Hepatocyte (in vitro differentiated cells): ENCODE data around the gene CACNA2D4. TPM values are rescaled to one million over a fixed set of nuclear protein-coding genes. Genes with fewer than 3 reads are reported as not detected.

ENCODE experiments used
- DNase-seq: peaks from one replicate; pipeline ENCODE4 v3.0.0-alpha.2; 2016; ENCODE audit warnings: low spot score
- H2AFZ ChIP-seq: fragments of 200-600 bp; sonication (generic); 2 replicates; pipeline ENCODE4 v1.6.0; 2016; ENCODE audit warnings: antibody characterized with exemption, mild to moderate bottlenecking
- H3K27ac ChIP-seq: fragments of 200-600 bp; sonication (generic); 2 replicates; pipeline ENCODE4 v1.5.1; 2016; ENCODE audit warnings: mild to moderate bottlenecking
- H3K27me3 ChIP-seq: fragments of 200-600 bp; sonication (generic); 2 replicates; pipeline ENCODE4 v1.6.1; 2016
- H3K36me3 ChIP-seq: fragments of 200-600 bp; sonication (generic); replicated peaks from 2 replicates; pipeline ENCODE4 v1.5.1; 2016; ENCODE audit warnings: low read depth; ENCODE audit not compliant: insufficient read depth
- H3K4me1 ChIP-seq: fragments of 200-600 bp; sonication (generic); 2 replicates; pipeline ENCODE4 v1.5.1; 2016; ENCODE audit warnings: mild to moderate bottlenecking, moderate library complexity; ENCODE audit not compliant: insufficient read depth
- H3K4me2 ChIP-seq: fragments of 200-600 bp; sonication (generic); 2 replicates; pipeline ENCODE4 v1.6.0; 2016
- H3K4me3 ChIP-seq: fragments of 200-600 bp; sonication (generic); 2 replicates; pipeline ENCODE4 v1.5.1; 2016; ENCODE audit warnings: mild to moderate bottlenecking
- H3K79me2 ChIP-seq: fragments of 200-600 bp; sonication (generic); 2 replicates; pipeline ENCODE4 v1.6.0; 2017; ENCODE audit warnings: mild to moderate bottlenecking
- H3K9me2 ChIP-seq: fragments of 200-600 bp; sonication (generic); replicated peaks from 2 replicates; pipeline ENCODE4 v1.6.0; 2017; ENCODE audit warnings: mild to moderate bottlenecking; ENCODE audit not compliant: insufficient read depth
- H3K9me3 ChIP-seq: fragments of 200-600 bp; sonication (generic); 2 replicates; pipeline ENCODE4 v1.5.1; 2016; ENCODE audit warnings: low read depth, mild to moderate bottlenecking
- H4K20me1 ChIP-seq: fragments of 200-600 bp; sonication (generic); 2 replicates; pipeline ENCODE4 v1.6.0; 2016; ENCODE audit warnings: mild to moderate bottlenecking; ENCODE audit not compliant: insufficient read depth, poor library complexity, severe bottlenecking
- EZH2 ChIP-seq: fragments of 200-600 bp; sonication (generic); IDR thresholded peaks from 2 replicates; pipeline ENCODE4 v1.6.1; 2016; ENCODE audit warnings: antibody characterized with exemption, mild to moderate bottlenecking, borderline replicate concordance
- EZH2phosphoT487 ChIP-seq: fragments of 200-600 bp; sonication (generic); IDR thresholded peaks from one replicate; pipeline ENCODE4 v1.6.1; 2018; ENCODE audit warnings: antibody characterized with exemption, mild to moderate bottlenecking, low read depth, moderate library complexity; ENCODE audit not compliant: unreplicated experiment, severe bottlenecking
- WGBS: methylation state at CpG from one replicate; pipeline ENCODE4 v1.1.6; 2016; ENCODE audit warnings: low lambda C conversion rate; ENCODE audit errors: missing lambda C conversion rate; 5-methylcytosine and 5-hydroxymethylcytosine counted together
- polyA plus RNA-seq: library from polyadenylated mRNA; unstranded; fragments of >200 nt; fragmentation: Nextera tagmentation; extraction: Ambion mirVana; gene quantifications from 2 replicates; pipeline ENCODE4 v1.2.1, GENCODE V29; 2016
- total RNA-seq: library from RNA; depleted of rRNA; stranded (reverse); fragments of >200 nt; gene quantifications from 2 replicates; pipeline ENCODE4 v1.2.3, GENCODE V29; 2014
- TF ChIP-seq, protein P1 (sequence below): fragments of 200-600 bp; sonication (generic); IDR thresholded peaks from 2 replicates; pipeline ENCODE4 v1.5.1; 2016; ENCODE audit warnings: antibody characterized with exemption, mild to moderate bottlenecking; ENCODE audit not compliant: poor library complexity

Gene CACNA2D4
- total and polyA plus RNA-seq, 2 experiments from 2014 or later = 1.3 to 2.1 TPM

DNA sequence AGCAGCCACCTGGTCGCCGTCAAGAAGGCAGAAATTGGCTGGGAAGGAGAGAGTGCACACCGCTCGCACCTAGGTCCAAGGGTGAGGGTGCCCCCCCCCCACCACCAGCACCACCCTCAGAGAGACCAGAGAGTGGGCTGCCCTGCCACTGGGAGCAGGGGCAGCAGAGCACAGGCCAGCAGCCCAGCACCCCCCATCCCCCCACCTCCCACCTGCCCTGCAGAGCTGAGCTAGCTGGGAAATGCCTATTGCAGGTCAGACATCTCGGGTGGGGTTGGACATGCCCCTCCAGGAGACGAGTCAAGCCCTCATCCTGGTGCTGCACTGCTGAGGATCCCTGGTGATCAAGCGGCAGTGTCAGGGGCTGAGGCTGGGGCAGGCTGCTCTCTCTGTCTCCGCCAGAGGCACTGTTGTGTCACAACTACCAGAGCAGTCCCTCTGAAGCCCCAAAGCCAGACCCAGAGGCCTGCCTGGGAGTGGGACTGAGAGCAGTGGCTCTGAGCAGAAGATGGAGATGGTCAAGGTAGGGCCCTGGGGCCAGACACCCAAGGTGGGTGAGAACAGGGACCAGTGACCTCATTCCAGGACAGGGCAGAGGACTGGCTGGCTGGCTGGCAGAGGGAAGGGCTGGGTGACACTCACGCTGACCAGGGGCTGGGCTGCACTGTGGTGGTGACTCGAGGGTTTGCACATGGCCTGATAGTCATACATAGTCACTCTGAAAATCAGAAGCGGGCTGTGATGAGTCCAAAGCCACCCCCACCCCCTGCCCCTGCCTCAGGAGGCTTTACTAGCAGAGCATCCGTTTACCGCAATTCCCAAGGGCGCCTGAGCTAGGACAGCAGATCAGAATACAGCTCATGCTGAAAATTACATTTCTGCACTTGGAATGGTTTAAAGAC is 117.8 kb downstream of the CACNA2D4 start:
- Histone ChIP-seq H3K9me2 (no peaks in the 10 kb centered on the region), H3K4me3 (no peak overlapping the region), H3K27me3 (no peaks in the 10 kb centered on the region), H4K20me1 (no peaks in the 10 kb centered on the region), H2AFZ (no peak overlapping the region), H3K4me1 (peaks cover 3% of the 10 kb centered on the region), H3K27ac (no peak overlapping the region), H3K4me2 (no peak overlapping the region), H3K9me3 (no peaks in the 10 kb centered on the region), H3K36me3 (no peaks in the 10 kb centered on the region), H3K79me2 (no peaks in the 10 kb centered on the region)
- no peak for TF ChIP-seq EZH2
- TF ChIP-seq, protein P1, sequence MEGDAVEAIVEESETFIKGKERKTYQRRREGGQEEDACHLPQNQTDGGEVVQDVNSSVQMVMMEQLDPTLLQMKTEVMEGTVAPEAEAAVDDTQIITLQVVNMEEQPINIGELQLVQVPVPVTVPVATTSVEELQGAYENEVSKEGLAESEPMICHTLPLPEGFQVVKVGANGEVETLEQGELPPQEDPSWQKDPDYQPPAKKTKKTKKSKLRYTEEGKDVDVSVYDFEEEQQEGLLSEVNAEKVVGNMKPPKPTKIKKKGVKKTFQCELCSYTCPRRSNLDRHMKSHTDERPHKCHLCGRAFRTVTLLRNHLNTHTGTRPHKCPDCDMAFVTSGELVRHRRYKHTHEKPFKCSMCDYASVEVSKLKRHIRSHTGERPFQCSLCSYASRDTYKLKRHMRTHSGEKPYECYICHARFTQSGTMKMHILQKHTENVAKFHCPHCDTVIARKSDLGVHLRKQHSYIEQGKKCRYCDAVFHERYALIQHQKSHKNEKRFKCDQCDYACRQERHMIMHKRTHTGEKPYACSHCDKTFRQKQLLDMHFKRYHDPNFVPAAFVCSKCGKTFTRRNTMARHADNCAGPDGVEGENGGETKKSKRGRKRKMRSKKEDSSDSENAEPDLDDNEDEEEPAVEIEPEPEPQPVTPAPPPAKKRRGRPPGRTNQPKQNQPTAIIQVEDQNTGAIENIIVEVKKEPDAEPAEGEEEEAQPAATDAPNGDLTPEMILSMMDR = peak; percentile 21
- 65% methylated on average over 10 of the region's 14 CpGs for WGBS
- DNase-seq = no peak

DNA sequence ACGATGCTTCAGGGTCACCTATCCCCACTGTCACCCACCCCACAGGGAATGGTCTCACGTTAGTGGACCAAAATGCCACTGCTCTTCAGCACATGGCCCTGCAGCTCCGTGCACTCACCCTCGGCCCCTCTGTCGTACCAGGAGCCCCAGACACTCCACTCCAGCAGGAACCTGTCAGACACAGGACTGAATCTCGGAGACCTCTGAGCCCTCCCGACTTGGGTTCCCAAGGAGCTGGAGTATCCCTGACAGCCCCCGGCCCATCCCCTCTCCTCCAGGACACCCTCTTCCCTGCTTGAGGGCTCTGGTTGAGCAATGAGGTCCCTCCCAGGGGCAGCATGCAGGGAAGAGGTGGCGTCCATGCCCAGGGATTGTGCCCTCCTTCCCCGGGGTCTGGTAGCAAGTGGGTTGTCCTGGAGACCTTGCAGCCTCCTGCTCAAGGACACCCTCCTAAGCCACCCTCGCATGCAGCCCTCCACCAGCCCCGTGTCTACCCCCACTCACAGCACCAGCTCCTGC is 118.5 kb downstream of the CACNA2D4 start:
- TF ChIP-seq, protein P1 = no peak
- no peak for TF ChIP-seq EZH2phosphoT487
- TF ChIP-seq EZH2 = no peak
- Histone ChIP-seq H3K4me2 (no peak overlapping the region), H3K9me3 (no peaks in the 10 kb centered on the region), H3K27me3 (no peaks in the 10 kb centered on the region), H3K36me3 (no peaks in the 10 kb centered on the region), H2AFZ (no peak overlapping the region), H3K4me3 (no peak overlapping the region), H3K79me2 (no peaks in the 10 kb centered on the region), H3K4me1 (peaks cover 4% of the 10 kb centered on the region), H3K27ac (no peak overlapping the region), H4K20me1 (no peaks in the 10 kb centered on the region), H3K9me2 (no peaks in the 10 kb centered on the region)
- 95% methylated on average over 11 of the region's 12 CpGs for WGBS
- no peak for DNase-seq

- no peak for TF ChIP-seq EZH2phosphoT487
- TF ChIP-seq, protein P1 = no peak
- Histone ChIP-seq H3K9me2 (no peaks in the 10 kb centered on the region), H3K4me3 (no peak overlapping the region), H3K4me2 (no peak overlapping the region), H3K36me3 (no peaks in the 10 kb centered on the region), H3K27ac (no peak overlapping the region), H2AFZ (no peak overlapping the region), H3K27me3 (no peaks in the 10 kb centered on the region), H4K20me1 (no peaks in the 10 kb centered on the region), H3K4me1 (peaks cover 4% of the 10 kb centered on the region), H3K9me3 (no peaks in the 10 kb centered on the region), H3K79me2 (no peaks in the 10 kb centered on the region)
- no peak for DNase-seq
- WGBS = 91% methylated on average over 21 of the region's 21 CpGs
These were observed 119.2 kb downstream of the CACNA2D4 start for GRCh38 chr12:1799051-1799881.
